ENCODE data around the gene P3H1. TPM values are rescaled to one million over a fixed set of nuclear protein-coding genes. Genes with fewer than 3 reads are reported as not detected.
A peak's percentile ranks its signal among the peaks of the same experiment; 100 is the strongest.

Gene P3H1
- total and polyA plus RNA-seq, 2 of the 13 experiments (the other 11 are each of a cell fraction or from before 2014, with no cell fraction given) = 64.6 to 120 TPM

- TF ChIP-seq NCOA1 (CRISPR knock-in tag; IDR thresholded peaks at IDR 0.05) = no peak
- TF ChIP-seq ZNF841 (CRISPR knock-in tag; IDR thresholded peaks at IDR 0.05; ENCODE audit: borderline replicate concordance) = no peak
- TF ChIP-seq HNF4G (IDR thresholded peaks at IDR 0.05; ENCODE audit: borderline replicate concordance, low read depth, low read length) = no peak
- TF ChIP-seq HNF4G (CRISPR knock-in tag; IDR thresholded peaks at IDR 0.05; ENCODE audit: borderline replicate concordance, low read depth) = no peak
- TF ChIP-seq CBFB (CRISPR knock-in tag; IDR thresholded peaks at IDR 0.05) = no peak
- TF ChIP-seq NR2F6 (IDR thresholded peaks at IDR 0.05) = no peak
- no peak for TF ChIP-seq NR2F6 (CRISPR knock-in tag; IDR thresholded peaks at IDR 0.05)
- TF ChIP-seq ZBTB10 (CRISPR knock-in tag; IDR thresholded peaks at IDR 0.05; ENCODE audit: borderline replicate concordance) = no peak
- no peak for TF ChIP-seq JARID2 (CRISPR knock-in tag; IDR thresholded peaks at IDR 0.05; ENCODE audit: insufficient replicate concordance)
- no peak for TF ChIP-seq ZNF782 (CRISPR knock-in tag; IDR thresholded peaks at IDR 0.05; ENCODE audit: borderline replicate concordance)
- TF ChIP-seq ADNP (CRISPR knock-in tag; IDR thresholded peaks at IDR 0.05) = no peak
- no peak for TF ChIP-seq ZSCAN30 (CRISPR knock-in tag; IDR thresholded peaks at IDR 0.05)
- no peak for TF ChIP-seq ZNF687 (CRISPR knock-in tag; IDR thresholded peaks at IDR 0.05)
- no peak for TF ChIP-seq ZNF720 (CRISPR knock-in tag; IDR thresholded peaks at IDR 0.05)
- no peak for TF ChIP-seq CHD4 (IDR thresholded peaks at IDR 0.05; ENCODE audit: borderline replicate concordance, low read length)
- TF ChIP-seq ZKSCAN8 (CRISPR knock-in tag; IDR thresholded peaks at IDR 0.05; ENCODE audit: borderline replicate concordance) = no peak
- no peak for TF ChIP-seq NFATC3 (CRISPR knock-in tag; IDR thresholded peaks at IDR 0.05)
- no peak for TF ChIP-seq PAX8 (CRISPR knock-in tag; IDR thresholded peaks at IDR 0.05; ENCODE audit: borderline replicate concordance)
- no peak for TF ChIP-seq ZC3H4 (CRISPR knock-in tag; IDR thresholded peaks at IDR 0.05; ENCODE audit: borderline replicate concordance)
- Histone ChIP-seq H3K9me3 (ENCODE audit: low read length) (no peaks in the 10 kb centered on the region), H3K79me2 (ENCODE audit: insufficient read depth, low read length) (no peaks in the 10 kb centered on the region), H3K4me1 (ENCODE audit: insufficient read depth, low read length) (peaks cover 56% of the 10 kb centered on the region), H3K27ac (ENCODE audit: extremely low read length, insufficient read depth, low read length) (no peak overlapping the region), H3K27me3 (ENCODE audit: control insufficient read depth in 1 of 2, insufficient read depth in 2 of 2, low read length in 2 of 2) (no peaks in the 10 kb centered on the region), H3K9ac (ENCODE audit: insufficient read depth, low read depth, low read length) (no peak overlapping the region), H3K36me3 (replicated peaks in 1 of 2; ENCODE audit: control insufficient read depth in 1 of 2, insufficient read depth in 2 of 2, low read length in 2 of 2) (peaks cover 5 to 12% of the 10 kb centered on the region in 2 experiments; a peak in 3 of 5 replicates), H3K4me2 (ENCODE audit: low read depth, low read length) (peak overlapping the region; percentile 49; the same call in 1 of the 2 replicates), H3K4me3 (replicated peaks in 1 of 3; ENCODE audit: insufficient read depth in 1 of 3, low read depth in 2 of 3, low read length in 3 of 3) (peak overlapping the region in 1 of 3 experiments; percentile 23; a peak in 1 of 6 replicates), H4K20me1 (ENCODE audit: insufficient read depth, low read length) (no peaks in the 10 kb centered on the region), H2AFZ (ENCODE audit: low read length) (no peak overlapping the region)
- intact Hi-C loops (cut with micrococcal nuclease; ENCODE audit: unreplicated experiment) = loop anchor here (5.0 to 10.0 kb wide), 2 partner anchors 165 to 407 kb away; partner anchors contain the start of gene FOXJ3
- WGBS (ENCODE audit: low lambda C conversion rate) = 26% methylated on average over 4 of the region's 8 CpGs
- in situ Hi-C loops (cut with HindIII; ENCODE audit: extremely low pct_ligation_motif_present, low pct_unique_long_range_greater_than_20kb) = loop anchor here (10.0 to 25.0 kb wide), 2 partner anchors 405 to 597 kb away; partner anchors contain the start of gene FOXJ3
- CTCF ChIA-PET (ENCODE audit: low intra/inter-chr PET ratio, low total read pairs) = no interaction called here
- no TSS peak for BruUV-seq (replicated peaks)
- no peak for FAIRE-seq
- no peak for ATAC-seq
- no peak for DNase-seq (ENCODE audit: low spot score)
- POLR2A ChIA-PET = interaction anchor here (0.9 to 3.6 kb wide), 2 partner anchors 25 kb away, joined by 3 to 28 read pairs; partner anchors contain the start of genes C1orf50 and P3H1
Observed at GRCh38 chr1:42742141-42742540, 24.7 kb downstream of the P3H1 start.

Measured in HepG2 (cell line).